HepG2 (cell line): ENCODE results near the gene ALOX12.

ENCODE experiments used
- FIP1L1 ChIP-seq: fragments of 200-400 bp; formaldehyde crosslinking; IDR thresholded peaks from 2 replicates; pipeline ENCODE4 v1.6.1; 2018; ENCODE audit warnings: low read depth, mild to moderate bottlenecking, low read length, moderate library complexity, borderline replicate concordance; ENCODE audit not compliant: insufficient read depth
- HNF4A ChIP-seq: sonication (generic); formaldehyde crosslinking; IDR thresholded peaks from 2 replicates; pipeline ENCODE4 v1.4.0; 2020; ENCODE audit warnings: missing genetic modification reagents
- HOXD1 ChIP-seq: sonication (generic); formaldehyde crosslinking; IDR thresholded peaks from 2 replicates; pipeline ENCODE4 v1.5.0; 2020; ENCODE audit warnings: missing genetic modification reagents
- PBX2 ChIP-seq: IDR thresholded peaks from 2 replicates; pipeline ENCODE4 v1.6.1; 2016; ENCODE audit warnings: control low read depth
- ZNF24 ChIP-seq: fragments of 450-650 bp; IDR thresholded peaks from 2 replicates; pipeline ENCODE4 v1.6.1; 2017; ENCODE audit warnings: antibody characterized with exemption, mild to moderate bottlenecking
- ZNF274 ChIP-seq: sonication (generic); formaldehyde crosslinking; IDR thresholded peaks from 2 replicates; pipeline ENCODE4 v1.5.1; 2020; ENCODE audit warnings: mild to moderate bottlenecking, missing genetic modification reagents
- ZNF501 ChIP-seq: sonication (generic); formaldehyde crosslinking; IDR thresholded peaks from 2 replicates; pipeline ENCODE4 v1.5.1; 2020; ENCODE audit warnings: mild to moderate bottlenecking, moderate library complexity, missing genetic modification reagents
- ZNF569 ChIP-seq: sonication (generic); formaldehyde crosslinking; IDR thresholded peaks from 2 replicates; pipeline ENCODE4 v1.5.0; 2020; ENCODE audit warnings: mild to moderate bottlenecking, missing genetic modification reagents, moderate library complexity, borderline replicate concordance
- TF ChIP-seq, protein P1 (sequence below): IDR thresholded peaks from 2 replicates; pipeline ENCODE4 v1.6.1; 2018; ENCODE audit warnings: missing genetic modification reagents

DNA sequence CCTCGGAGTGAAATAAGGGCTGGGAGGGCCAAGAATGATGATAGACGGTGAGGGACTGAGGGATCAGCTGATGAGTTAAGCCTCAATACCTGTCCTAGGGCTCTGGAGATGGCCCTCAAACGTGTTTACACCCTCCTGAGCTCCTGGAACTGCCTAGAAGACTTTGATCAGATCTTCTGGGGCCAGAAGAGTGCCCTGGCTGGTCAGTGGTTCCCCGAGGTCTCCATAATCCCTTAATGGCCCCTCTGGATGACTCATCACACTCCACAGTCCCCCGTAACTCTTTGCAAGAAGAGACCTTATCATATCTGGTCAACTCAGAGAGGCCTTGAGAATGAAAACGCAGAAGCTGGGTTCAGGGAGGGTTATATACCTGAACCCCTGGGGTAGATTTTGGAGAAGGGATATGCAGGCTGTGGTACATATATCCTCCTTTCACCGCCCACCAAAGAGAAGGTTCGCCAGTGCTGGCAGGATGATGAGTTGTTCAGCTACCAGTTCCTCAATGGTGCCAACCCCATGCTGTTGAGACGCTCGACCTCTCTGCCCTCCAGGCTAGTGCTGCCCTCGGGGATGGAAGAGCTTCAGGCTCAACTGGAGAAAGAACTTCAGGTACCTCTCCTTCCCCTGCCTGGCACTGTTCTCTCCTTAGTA, 3.1 kb downstream of the ALOX12 start:
- no peak for TF ChIP-seq FIP1L1
- no peak for TF ChIP-seq PBX2
- TF ChIP-seq ZNF24, result no peak
- TF ChIP-seq, protein P1, sequence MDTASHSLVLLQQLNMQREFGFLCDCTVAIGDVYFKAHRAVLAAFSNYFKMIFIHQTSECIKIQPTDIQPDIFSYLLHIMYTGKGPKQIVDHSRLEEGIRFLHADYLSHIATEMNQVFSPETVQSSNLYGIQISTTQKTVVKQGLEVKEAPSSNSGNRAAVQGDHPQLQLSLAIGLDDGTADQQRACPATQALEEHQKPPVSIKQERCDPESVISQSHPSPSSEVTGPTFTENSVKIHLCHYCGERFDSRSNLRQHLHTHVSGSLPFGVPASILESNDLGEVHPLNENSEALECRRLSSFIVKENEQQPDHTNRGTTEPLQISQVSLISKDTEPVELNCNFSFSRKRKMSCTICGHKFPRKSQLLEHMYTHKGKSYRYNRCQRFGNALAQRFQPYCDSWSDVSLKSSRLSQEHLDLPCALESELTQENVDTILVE, result no peak
- TF ChIP-seq HNF4A (CRISPR knock-in tag), result no peak
- TF ChIP-seq ZNF501 (CRISPR knock-in tag), result no peak
- TF ChIP-seq ZNF274, result no peak
- TF ChIP-seq ZNF569 (CRISPR knock-in tag), result no peak
- no peak for TF ChIP-seq HOXD1
